ENCODE measurements around the gene OSBPL6.

The OSBPL6 gene

GRCh38 chr2:178298785-178299212 is 104.5 kb downstream of the OSBPL6 start:
- POLR2A ChIA-PET, result no interaction called here
- no peak overlapping the region for H3K4me3 ChIP-seq (ENCODE audit: low read depth, low read length)

DNA sequence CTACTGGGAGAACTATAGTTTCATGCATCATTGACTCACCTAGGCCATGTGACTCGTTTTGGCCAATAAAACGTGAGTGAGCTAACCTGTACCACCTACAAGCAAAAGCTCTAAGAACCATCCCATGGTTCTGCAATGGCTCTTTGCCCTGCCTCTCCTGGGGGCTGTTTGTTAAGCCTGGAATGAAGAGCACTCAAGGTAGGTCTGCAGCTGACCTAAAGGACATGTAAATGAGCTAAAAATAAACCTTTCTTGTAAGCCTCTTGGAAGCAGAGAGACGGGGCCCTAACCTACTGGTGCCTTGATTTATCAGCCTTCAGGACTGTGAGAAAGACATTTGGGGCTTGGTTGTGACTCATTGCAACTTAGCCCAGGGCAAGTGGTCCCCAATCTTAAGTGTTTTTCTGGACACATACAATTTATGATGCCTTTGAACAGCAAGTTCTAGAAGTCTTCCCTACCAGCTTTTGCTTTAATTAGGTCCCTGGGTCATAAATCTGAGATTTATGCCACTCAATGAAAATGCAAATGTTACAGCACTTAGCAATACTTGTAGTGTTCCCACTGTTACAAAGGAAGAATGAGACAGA is 107.4 kb downstream of the OSBPL6 start:
- Histone ChIP-seq H3K27ac (ENCODE audit: extremely low read depth, low read depth, low read length) (no peak overlapping the region), H3K9me3 (ENCODE audit: control insufficient read depth, insufficient read depth, low read depth, low read length) (no peaks in the 10 kb centered on the region), H3K4me1 (ENCODE audit: control insufficient read depth, insufficient read depth, low read length) (no peaks in the 10 kb centered on the region), H3K36me3 (ENCODE audit: control insufficient read depth in 2 of 2, insufficient read depth in 1 of 2, low read length in 2 of 2) (no peaks in the 10 kb centered on the region), H3K4me3 (ENCODE audit: low read depth, low read length) (no peak overlapping the region)
- ChIA-PET POLR2A (no interaction called here), CTCF (interaction anchor here (0.8 kb wide), 1 partner anchor 95 kb away, joined by 4 read pairs; no protein-coding TSS in a partner anchor)
- no peak for TF ChIP-seq ZNF626 (tag by site-specific recombination; IDR thresholded peaks at IDR 0.05)
- peak; percentile 65 for TF ChIP-seq OSR2 (tag by site-specific recombination; IDR thresholded peaks at IDR 0.05)
- no peak for TF ChIP-seq SP3 (tag by site-specific recombination; IDR thresholded peaks at IDR 0.05)
- peak; percentile 83 for TF ChIP-seq PRDM6 (tag by site-specific recombination; IDR thresholded peaks at IDR 0.05)
- peak; percentile 86 for TF ChIP-seq ZBTB8A (tag by site-specific recombination; IDR thresholded peaks at IDR 0.05)
- TF ChIP-seq, protein P1, sequence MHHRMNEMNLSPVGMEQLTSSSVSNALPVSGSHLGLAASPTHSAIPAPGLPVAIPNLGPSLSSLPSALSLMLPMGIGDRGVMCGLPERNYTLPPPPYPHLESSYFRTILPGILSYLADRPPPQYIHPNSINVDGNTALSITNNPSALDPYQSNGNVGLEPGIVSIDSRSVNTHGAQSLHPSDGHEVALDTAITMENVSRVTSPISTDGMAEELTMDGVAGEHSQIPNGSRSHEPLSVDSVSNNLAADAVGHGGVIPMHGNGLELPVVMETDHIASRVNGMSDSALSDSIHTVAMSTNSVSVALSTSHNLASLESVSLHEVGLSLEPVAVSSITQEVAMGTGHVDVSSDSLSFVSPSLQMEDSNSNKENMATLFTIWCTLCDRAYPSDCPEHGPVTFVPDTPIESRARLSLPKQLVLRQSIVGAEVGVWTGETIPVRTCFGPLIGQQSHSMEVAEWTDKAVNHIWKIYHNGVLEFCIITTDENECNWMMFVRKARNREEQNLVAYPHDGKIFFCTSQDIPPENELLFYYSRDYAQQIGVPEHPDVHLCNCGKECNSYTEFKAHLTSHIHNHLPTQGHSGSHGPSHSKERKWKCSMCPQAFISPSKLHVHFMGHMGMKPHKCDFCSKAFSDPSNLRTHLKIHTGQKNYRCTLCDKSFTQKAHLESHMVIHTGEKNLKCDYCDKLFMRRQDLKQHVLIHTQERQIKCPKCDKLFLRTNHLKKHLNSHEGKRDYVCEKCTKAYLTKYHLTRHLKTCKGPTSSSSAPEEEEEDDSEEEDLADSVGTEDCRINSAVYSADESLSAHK (tag by site-specific recombination; IDR thresholded peaks at IDR 0.05), result peak; percentile 76
- TF ChIP-seq FEZF1 (tag by site-specific recombination; IDR thresholded peaks at IDR 0.05), result peak; percentile 80
- peak; percentile 41; the same call in 1 of the 2 replicates for TF ChIP-seq ZBTB44 (tag by site-specific recombination; IDR thresholded peaks at IDR 0.05)
- TF ChIP-seq GLIS1 (tag by site-specific recombination; IDR thresholded peaks at IDR 0.05), result peak; percentile 70
- no peak for TF ChIP-seq ZBTB7A (tag by site-specific recombination; IDR thresholded peaks at IDR 0.05; ENCODE audit: low read depth)
- peak; percentile 69; the same call in 1 of the 2 replicates for TF ChIP-seq TCF7L2 (IDR thresholded peaks at IDR 0.05; ENCODE audit: borderline replicate concordance, low read depth, low read length)
- peak; percentile 92 for TF ChIP-seq SP7 (tag by site-specific recombination; IDR thresholded peaks at IDR 0.05)
- TF ChIP-seq ZBTB17 (tag by site-specific recombination; IDR thresholded peaks at IDR 0.05), result peak; percentile 42; the same call in 1 of the 2 replicates

More at GRCh38 chr2:178298785-178299212, 104.5 kb downstream of the OSBPL6 start:
- H3K27ac ChIP-seq (ENCODE audit: extremely low read depth, low read depth, low read length), result no peak overlapping the region
- H3K36me3 ChIP-seq (ENCODE audit: control insufficient read depth in 2 of 2, insufficient read depth in 1 of 2, low read length in 2 of 2), result no peaks in the 10 kb centered on the region
- H3K4me1 ChIP-seq (ENCODE audit: control insufficient read depth, insufficient read depth, low read length), result no peaks in the 10 kb centered on the region
- CTCF ChIA-PET, result interaction anchor here (0.8 kb wide), 1 partner anchor 13 kb away, joined by 7 read pairs; no protein-coding TSS in a partner anchor
- H3K9me3 ChIP-seq (ENCODE audit: control insufficient read depth, insufficient read depth, low read depth, low read length), result no peaks in the 10 kb centered on the region
- TF ChIP-seq ZNF701 (tag by site-specific recombination; IDR thresholded peaks at IDR 0.05) (no peak), ZNF571 (tag by site-specific recombination; IDR thresholded peaks at IDR 0.05) (no peak), ZNF76 (tag by site-specific recombination; IDR thresholded peaks at IDR 0.05; ENCODE audit: borderline replicate concordance, low read depth) (no peak)

All from HEK293 (cell line).